SK-N-SH (cell line): Measurements from ENCODE around the gene AKR1C1.
"Not testable (repeated sequence)": the region's sequence is repeated elsewhere in the genome, so short reads cannot be mapped to it uniquely, and the experiment has no call there.

ENCODE experiments used
- EZH2phosphoT487 ChIP-seq: fragments of 200-600 bp; sonication (generic); IDR thresholded peaks from 2 replicates; pipeline ENCODE4 v1.6.1; 2017; ENCODE audit warnings: low read depth, mixed run types, mild to moderate bottlenecking, antibody characterized with exemption, moderate library complexity, borderline replicate concordance
- POLR2AphosphoS5 ChIP-seq: IDR thresholded peaks from 2 replicates; pipeline ENCODE4 v1.6.1; 2012; ENCODE audit warnings: low read depth, low read length
- TF ChIP-seq, protein P1 (sequence below): fragments of 200-600 bp; sonication (generic); IDR thresholded peaks from 2 replicates; pipeline ENCODE4 v1.6.1; 2017; ENCODE audit warnings: antibody characterized with exemption, mild to moderate bottlenecking, moderate library complexity

DNA sequence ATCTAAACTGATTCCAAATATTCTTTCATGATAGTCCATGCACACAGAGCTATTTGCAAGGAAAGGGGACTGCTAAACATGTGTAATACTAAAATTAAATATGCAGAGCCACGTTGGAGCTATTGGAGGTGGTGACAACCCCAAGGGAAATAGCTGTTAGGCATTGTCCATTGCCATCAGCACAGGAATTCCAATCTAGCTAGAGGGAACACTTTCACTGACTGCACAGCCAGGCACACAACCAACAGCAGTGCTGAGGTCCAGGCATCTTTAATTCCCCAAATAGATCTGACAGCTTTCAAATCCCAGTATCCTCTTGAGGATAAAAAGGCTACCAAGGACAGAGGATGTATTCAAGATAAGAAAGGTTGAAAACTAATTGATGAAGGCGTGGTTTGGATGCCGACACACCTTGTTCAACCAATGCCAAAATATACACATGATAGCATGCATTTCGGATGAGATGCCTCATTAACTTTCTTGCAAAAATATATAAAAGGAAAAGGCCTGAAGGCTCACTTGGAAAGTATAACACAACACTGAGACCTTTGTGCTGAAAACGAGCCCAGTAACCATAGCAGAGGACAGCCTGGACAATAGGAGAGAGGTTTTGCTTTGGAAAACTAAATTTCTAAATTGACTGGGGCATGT lies 11.6 kb upstream of the AKR1C1 start:
- TF ChIP-seq, protein P1, sequence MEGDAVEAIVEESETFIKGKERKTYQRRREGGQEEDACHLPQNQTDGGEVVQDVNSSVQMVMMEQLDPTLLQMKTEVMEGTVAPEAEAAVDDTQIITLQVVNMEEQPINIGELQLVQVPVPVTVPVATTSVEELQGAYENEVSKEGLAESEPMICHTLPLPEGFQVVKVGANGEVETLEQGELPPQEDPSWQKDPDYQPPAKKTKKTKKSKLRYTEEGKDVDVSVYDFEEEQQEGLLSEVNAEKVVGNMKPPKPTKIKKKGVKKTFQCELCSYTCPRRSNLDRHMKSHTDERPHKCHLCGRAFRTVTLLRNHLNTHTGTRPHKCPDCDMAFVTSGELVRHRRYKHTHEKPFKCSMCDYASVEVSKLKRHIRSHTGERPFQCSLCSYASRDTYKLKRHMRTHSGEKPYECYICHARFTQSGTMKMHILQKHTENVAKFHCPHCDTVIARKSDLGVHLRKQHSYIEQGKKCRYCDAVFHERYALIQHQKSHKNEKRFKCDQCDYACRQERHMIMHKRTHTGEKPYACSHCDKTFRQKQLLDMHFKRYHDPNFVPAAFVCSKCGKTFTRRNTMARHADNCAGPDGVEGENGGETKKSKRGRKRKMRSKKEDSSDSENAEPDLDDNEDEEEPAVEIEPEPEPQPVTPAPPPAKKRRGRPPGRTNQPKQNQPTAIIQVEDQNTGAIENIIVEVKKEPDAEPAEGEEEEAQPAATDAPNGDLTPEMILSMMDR = not testable (repeated sequence)
- TF ChIP-seq EZH2phosphoT487, POLR2AphosphoS5: not testable (repeated sequence)
